H9 (cell line): Measurements from ENCODE around the gene ADRA2A. TPM values are rescaled to one million over a fixed set of nuclear protein-coding genes. Genes with fewer than 3 reads are reported as not detected.

ENCODE experiments used
- DNase-seq: peaks from one replicate; pipeline ENCODE4 v3.0.0-alpha.2; 2017
- H2AFZ ChIP-seq: one replicate; pipeline ENCODE4 v1.6.1; 2013; ENCODE audit warnings: mild to moderate bottlenecking, low read length, control low read depth, moderate library complexity
- H2AK5ac ChIP-seq: 2 replicates; pipeline ENCODE4 v1.6.1; 2013; ENCODE audit warnings: low read length, control low read depth, mixed read lengths; ENCODE audit not compliant: insufficient read length
- H2BK120ac ChIP-seq: one replicate; pipeline ENCODE4 v1.6.1; 2013; ENCODE audit warnings: low read depth, mild to moderate bottlenecking, low read length, control low read depth, inconsistent platforms; ENCODE audit not compliant: poor library complexity, severe bottlenecking
- H2BK12ac ChIP-seq: 2 replicates; pipeline ENCODE4 v1.6.1; 2013; ENCODE audit warnings: low read length, control low read depth, mixed read lengths, low read depth; ENCODE audit not compliant: insufficient read length
- H2BK15ac ChIP-seq: 2 replicates; pipeline ENCODE4 v1.6.1; 2013; ENCODE audit warnings: low read depth, low read length, control low read depth
- H2BK20ac ChIP-seq: one replicate; pipeline ENCODE4 v1.6.1; 2013; ENCODE audit warnings: low read depth, mild to moderate bottlenecking, low read length, control low read depth, inconsistent platforms; ENCODE audit not compliant: poor library complexity, severe bottlenecking
- H2BK5ac ChIP-seq: 2 replicates; pipeline ENCODE4 v1.6.1; 2013; ENCODE audit warnings: low read length, control low read depth, mixed read lengths; ENCODE audit not compliant: insufficient read length
- H3K14ac ChIP-seq: 2 replicates; pipeline ENCODE4 v1.6.1; 2013; ENCODE audit warnings: low read length, control low read depth; ENCODE audit not compliant: insufficient read depth
- H3K18ac ChIP-seq: 2 replicates; pipeline ENCODE4 v1.6.1; 2013; ENCODE audit warnings: low read depth, mild to moderate bottlenecking, mixed read lengths, low read length, control low read depth; ENCODE audit not compliant: insufficient read length
- H3K23ac ChIP-seq: 2 replicates; pipeline ENCODE4 v1.6.1; 2013; ENCODE audit warnings: low read length, control low read depth, mixed read lengths, low read depth; ENCODE audit not compliant: insufficient read length
- H3K23me2 ChIP-seq: 2 replicates; pipeline ENCODE4 v1.6.1; 2013; ENCODE audit warnings: low read depth, mild to moderate bottlenecking, mixed read lengths, low read length, control low read depth; ENCODE audit not compliant: insufficient read length, poor library complexity, severe bottlenecking
- H3K27ac ChIP-seq: 2 replicates; pipeline ENCODE4 v1.5.1; 2013; ENCODE audit warnings: low read length, control low read depth, mixed read lengths, low read depth; ENCODE audit not compliant: insufficient read length
- H3K27me3 ChIP-seq: 2 replicates; pipeline ENCODE4 v1.6.1; 2013; ENCODE audit warnings: low read length, control low read depth, inconsistent platforms; ENCODE audit not compliant: insufficient read depth
- H3K4ac ChIP-seq: 2 replicates; pipeline ENCODE4 v1.6.1; 2013; ENCODE audit warnings: low read depth, mild to moderate bottlenecking, control low read depth, inconsistent platforms, low read length, moderate library complexity
- H3K4me1 ChIP-seq: 2 replicates; pipeline ENCODE4 v1.6.1; 2013; ENCODE audit warnings: low read length, control low read depth, inconsistent platforms; ENCODE audit not compliant: insufficient read depth
- H3K4me2 ChIP-seq: 2 replicates; pipeline ENCODE4 v1.6.1; 2013; ENCODE audit warnings: low read length, control low read depth, mixed read lengths; ENCODE audit not compliant: insufficient read length, insufficient read depth
- H3K56ac ChIP-seq: 2 replicates; pipeline ENCODE4 v1.6.1; 2013; ENCODE audit warnings: low read depth, mild to moderate bottlenecking, mixed read lengths, low read length, control low read depth; ENCODE audit not compliant: insufficient read length
- H3K79me1 ChIP-seq: 2 replicates; pipeline ENCODE4 v1.6.1; 2013; ENCODE audit warnings: low read depth, mild to moderate bottlenecking, moderate library complexity, low read length, control low read depth, inconsistent platforms; ENCODE audit not compliant: insufficient read depth, poor library complexity, severe bottlenecking
- H3K79me2 ChIP-seq: 2 replicates; pipeline ENCODE4 v1.6.1; 2013; ENCODE audit warnings: low read length, control low read depth, inconsistent platforms; ENCODE audit not compliant: insufficient read depth
- H3K9ac ChIP-seq: 2 replicates; pipeline ENCODE4 v1.6.1; 2013; ENCODE audit warnings: low read length, control low read depth, mixed read lengths; ENCODE audit not compliant: insufficient read length; ENCODE audit errors: extremely low read depth
- H3K9me3 ChIP-seq: one replicate; pipeline ENCODE4 v1.6.1; 2013; ENCODE audit warnings: low read depth, low read length, inconsistent platforms; ENCODE audit not compliant: control insufficient read depth
- H3T11ph ChIP-seq: one replicate; pipeline ENCODE4 v1.6.1; 2013; ENCODE audit warnings: mild to moderate bottlenecking, low read length, control low read depth, inconsistent platforms
- H4K20me1 ChIP-seq: one replicate; pipeline ENCODE4 v1.6.1; 2013; ENCODE audit not compliant: control insufficient read depth, insufficient read length, insufficient read depth
- H4K5ac ChIP-seq: 2 replicates; pipeline ENCODE4 v1.6.1; 2013; ENCODE audit warnings: low read depth, mild to moderate bottlenecking, mixed read lengths, low read length, control low read depth; ENCODE audit not compliant: insufficient read length
- H4K8ac ChIP-seq: replicated peaks from 2 replicates; pipeline ENCODE4 v1.6.1; 2013; ENCODE audit warnings: low read length, control low read depth, mixed read lengths, low read depth; ENCODE audit not compliant: insufficient read length
- H4K91ac ChIP-seq: 2 replicates; pipeline ENCODE4 v1.6.1; 2013; ENCODE audit warnings: low read depth, mild to moderate bottlenecking, moderate library complexity, mixed read lengths, low read length, control low read depth; ENCODE audit not compliant: insufficient read length
- H3K27ac Mint-ChIP-seq, 3 experiments: 2 replicates in 2 of 3; 3 replicates in 1 of 3; pipeline ENCODE4 v1.8.0; 2020 to 2021; ENCODE audit warnings: mixed read lengths in 3 of 3, mild to moderate bottlenecking in 1 of 3, moderate library complexity in 1 of 3
- H3K27me3 Mint-ChIP-seq: 2 replicates; pipeline ENCODE4 v1.8.0; 2021; ENCODE audit warnings: low read depth, mild to moderate bottlenecking, moderate library complexity, mixed read lengths
- H3K36me3 Mint-ChIP-seq, 3 experiments: 2 replicates in 2 of 3; 3 replicates in 1 of 3; pipeline ENCODE4 v1.8.0; 2020 to 2021; ENCODE audit warnings: low read depth in 3 of 3, mixed read lengths in 3 of 3; ENCODE audit not compliant: insufficient read depth in 1 of 3
- H3K4me1 Mint-ChIP-seq, 2 experiments: 2 replicates each; pipeline ENCODE4 v1.8.0; 2020; ENCODE audit warnings: mixed read lengths in 2 of 2
- H3K4me3 Mint-ChIP-seq, 2 experiments: 2 replicates in 1 of 2; 3 replicates in 1 of 2; pipeline ENCODE4 v1.8.0; 2020 to 2021; ENCODE audit warnings: mild to moderate bottlenecking in 2 of 2, mixed read lengths in 2 of 2, moderate library complexity in 1 of 2
- H3K9me3 Mint-ChIP-seq, 2 experiments: 2 replicates in 1 of 2; 3 replicates in 1 of 2; pipeline ENCODE4 v1.8.0; 2020; ENCODE audit warnings: mild to moderate bottlenecking in 2 of 2, mixed read lengths in 2 of 2, moderate library complexity in 1 of 2
- CTCF ChIP-seq: fragments of 200-600 bp; sonication (generic); conservative IDR thresholded peaks from 3 replicates; pipeline ENCODE4 v1.8.0; 2021; ENCODE audit warnings: antibody characterized with exemption, mild to moderate bottlenecking
- WGBS: extraction: QIAGEN DNeasy Blood & Tissue Kit; methylation state at CpG from one replicate; pipeline ENCODE4 v1.1.7; 2013; ENCODE audit warnings: missing lambda C conversion rate, low lambda C conversion rate, mixed read lengths; ENCODE audit not compliant: insufficient read length; ENCODE audit errors: extremely low coverage; 5-methylcytosine and 5-hydroxymethylcytosine counted together
- total RNA-seq: library from RNA; stranded (reverse); gene quantifications from 2 replicates; pipeline ENCODE4 v1.2.1, GENCODE V29; 2021

Gene ADRA2A
- total RNA-seq, 1 experiment from 2014 or later: 1.4 TPM

GRCh38 chr10:111119637-111120036 lies 42.8 kb downstream of the ADRA2A start:
- H2AFZ ChIP-seq: no peak overlapping the region
- no peaks in the 10 kb centered on the region for H3K79me1 ChIP-seq
- H3K9me3 Mint-ChIP-seq: no peaks in the 10 kb centered on the region; a peak in 1 of 5 replicates
- peaks cover 4% of the 10 kb centered on the region; the same call in 1 of the 2 replicates for H3K27me3 Mint-ChIP-seq
- no peaks in the 10 kb centered on the region for H3K79me2 ChIP-seq
- H4K20me1 ChIP-seq: no peaks in the 10 kb centered on the region
- no peak overlapping the region for H2BK5ac ChIP-seq
- no peak overlapping the region for H3T11ph ChIP-seq
- H3K4ac ChIP-seq: no peak overlapping the region
- H3K23ac ChIP-seq: no peak overlapping the region
- no CpG with 5 or more reads among the region's 4 CpGs for WGBS
- no peaks in the 10 kb centered on the region for H3K36me3 Mint-ChIP-seq
- no peak overlapping the region for H2AK5ac ChIP-seq
- peak; percentile 7 for DNase-seq
- H3K9me3 ChIP-seq: no peaks in the 10 kb centered on the region
- H4K91ac ChIP-seq: no peak overlapping the region
- no peak overlapping the region for H3K4me3 Mint-ChIP-seq
- H3K56ac ChIP-seq: no peak overlapping the region
- no peak overlapping the region for H3K9ac ChIP-seq
- no peak overlapping the region for H4K5ac ChIP-seq
- H3K27ac Mint-ChIP-seq: peak overlapping the region in 1 of 3 experiments; percentile 26; a peak in 1 of 7 replicates
- H3K27ac ChIP-seq: no peak overlapping the region
- H2BK12ac ChIP-seq: no peak overlapping the region
- no peaks in the 10 kb centered on the region for H3K27me3 ChIP-seq
- no peaks in the 10 kb centered on the region for H3K4me1 Mint-ChIP-seq
- H2BK15ac ChIP-seq: no peak overlapping the region
- no peak for TF ChIP-seq CTCF
- no peak overlapping the region for H2BK120ac ChIP-seq
- no peak overlapping the region for H3K18ac ChIP-seq
- no peaks in the 10 kb centered on the region for H3K4me1 ChIP-seq
- no peak overlapping the region; the same call in 1 of the 2 replicates for H3K14ac ChIP-seq
- no peaks in the 10 kb centered on the region for H3K23me2 ChIP-seq
- H4K8ac ChIP-seq: no peak overlapping the region
- no peak overlapping the region for H2BK20ac ChIP-seq
- H3K4me2 ChIP-seq: no peak overlapping the region
